Activated T-cell treated with anti-CD3 and anti-CD28 coated beads for 1 hour (primary cell): ENCODE data around the gene GRID1.

Experiments
- DNase-seq: peaks from one replicate; pipeline ENCODE4 v3.0.0-alpha.2; 2020; ENCODE audit warnings: low read depth

The GRID1 gene

GRCh38 chr10:85922356-85923129, 444.1 kb downstream of the GRID1 start:
- no peak for DNase-seq

- no peak for DNase-seq
Measured at GRCh38 chr10:85921789-85922188, 444.8 kb downstream of the GRID1 start.

- no peak for DNase-seq
Measured at GRCh38 chr10:85920311-85920710, 446.3 kb downstream of the GRID1 start.

GRCh38 chr10:85919491-85920021, 447.0 kb downstream of the GRID1 start:
- DNase-seq = no peak

- no peak for DNase-seq
Measured at GRCh38 chr10:85918371-85918770, 448.2 kb downstream of the GRID1 start.

GRCh38 chr10:85917601-85918000, 449.0 kb downstream of the GRID1 start:
- no peak for DNase-seq

GRCh38 chr10:85916994-85917573, 449.5 kb downstream of the GRID1 start:
- no peak for DNase-seq

- no peak for DNase-seq
Measured at GRCh38 chr10:85916286-85916685, 450.3 kb downstream of the GRID1 start.

- no peak for DNase-seq
Measured at GRCh38 chr10:85915245-85915846, 451.2 kb downstream of the GRID1 start.

GRCh38 chr10:85914720-85915119, 451.9 kb downstream of the GRID1 start:
- no peak for DNase-seq

- DNase-seq = no peak
Measured at GRCh38 chr10:85908462-85908861, 458.1 kb downstream of the GRID1 start.

GRCh38 chr10:85902051-85902450, 464.5 kb downstream of the GRID1 start:
- no peak for DNase-seq

GRCh38 chr10:85901599-85901998, 465.0 kb downstream of the GRID1 start:
- DNase-seq = no peak

GRCh38 chr10:85900487-85900886, 466.1 kb downstream of the GRID1 start:
- no peak for DNase-seq

- no peak for DNase-seq
Measured at GRCh38 chr10:85900061-85900460, 466.5 kb downstream of the GRID1 start.

- DNase-seq = no peak
Measured at GRCh38 chr10:85891472-85891871, 475.1 kb downstream of the GRID1 start.

GRCh38 chr10:85888559-85888958, 478.0 kb downstream of the GRID1 start:
- DNase-seq = no peak

GRCh38 chr10:85888004-85888403, 478.6 kb downstream of the GRID1 start:
- DNase-seq = no peak

- DNase-seq = no peak
Measured at GRCh38 chr10:85874208-85874607, 492.4 kb downstream of the GRID1 start.

GRCh38 chr10:85873063-85873462, 493.5 kb downstream of the GRID1 start:
- DNase-seq = no peak

- no peak for DNase-seq
Measured at GRCh38 chr10:85868627-85869499, 497.7 kb downstream of the GRID1 start.

- DNase-seq = no peak
Measured at GRCh38 chr10:85864868-85865526, 501.6 kb downstream of the GRID1 start.
